Measurements from ENCODE around the gene RANBP1. TPM values are rescaled to one million over a fixed set of nuclear protein-coding genes. Genes with fewer than 3 reads are reported as not detected.
A peak's percentile ranks its signal among the peaks of the same experiment; 100 is the strongest.

RANBP1 gene
- total and polyA plus RNA-seq, 2 of the 8 experiments (the other 6 are each of a cell fraction or from before 2014, with no cell fraction given): 343 to 484 TPM

DNA sequence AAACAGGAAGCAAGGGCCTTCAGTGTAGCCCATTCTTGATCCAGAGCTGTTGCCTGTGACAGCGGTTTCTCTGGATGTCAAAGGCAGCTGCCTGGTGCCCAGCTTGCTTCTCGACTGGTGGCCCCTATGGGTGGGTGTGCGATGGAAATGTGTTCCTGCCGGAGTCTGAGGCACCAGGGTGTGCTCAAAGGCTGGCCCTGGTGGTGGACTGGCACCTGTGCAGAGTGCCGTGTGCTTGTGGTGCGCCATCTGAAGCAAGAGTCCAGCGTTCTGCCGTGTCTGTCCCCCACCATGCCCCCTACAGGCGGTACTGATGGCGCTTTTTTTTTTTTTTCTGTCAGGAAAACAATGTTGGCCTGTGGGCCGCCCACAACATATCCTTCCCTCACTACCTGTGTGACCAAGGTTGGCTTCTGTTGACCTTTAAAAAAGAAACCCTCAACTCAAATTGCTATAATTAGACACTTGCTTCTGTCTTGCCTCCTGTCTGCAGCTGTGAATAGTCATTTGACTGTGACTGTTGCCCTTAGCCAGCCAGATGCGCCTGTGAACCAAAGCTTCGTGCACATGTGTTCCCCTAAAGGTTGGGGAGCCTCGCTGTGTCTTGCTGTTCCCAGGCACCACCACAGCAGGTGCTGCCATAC, 4.7 kb upstream of the RANBP1 start (continued):
- TF ChIP-seq SP2 (IDR thresholded peaks at IDR 0.05; ENCODE audit: low read length) (no peak), CBX8 (IDR thresholded peaks at IDR 0.05; ENCODE audit: borderline replicate concordance, low read depth, low read length) (no peak), CTBP2 (IDR thresholded peaks at IDR 0.05; ENCODE audit: borderline replicate concordance, insufficient read depth, insufficient read length, low read length) (no peak), TEAD4 (IDR thresholded peaks at IDR 0.05; ENCODE audit: low read depth, low read length) (no peak), PHF8 (conservative IDR thresholded peaks at IDR 0.05; ENCODE audit: low read depth, low read length) (no peak), KDM4A (IDR thresholded peaks at IDR 0.05; ENCODE audit: low read depth, low read length, severe bottlenecking) (no peak), MAFK (IDR thresholded peaks at IDR 0.05; ENCODE audit: low read depth, low read length) (no peak), SIN3A (conservative IDR thresholded peaks at IDR 0.05 in 1 of 2, IDR thresholded peaks at IDR 0.05 in 1 of 2; ENCODE audit: low read depth in 1 of 2, low read length in 2 of 2) (peak in 1 of 2 experiments; percentile 59; a peak in 1 of 4 replicates), POLR2AphosphoS5 (IDR thresholded peaks at IDR 0.05; ENCODE audit: low read depth, low read length) (peak; percentile 78), EP300 (IDR thresholded peaks at IDR 0.05; ENCODE audit: borderline replicate concordance in 1 of 2, low read depth in 2 of 2, low read length in 2 of 2) (no peak), EZH2 (IDR thresholded peaks at IDR 0.05; ENCODE audit: low read depth, low read length, severe bottlenecking) (no peak), HDAC6 (IDR thresholded peaks at IDR 0.05; ENCODE audit: low read depth, low read length) (no peak), ASH2L (IDR thresholded peaks at IDR 0.05; ENCODE audit: low read length) (no peak), TAF1 (IDR thresholded peaks at IDR 0.05; ENCODE audit: low read depth, low read length) (0 out of 2 replicates have a peak, but pooled peaks have one; percentile 21), CREB1 (IDR thresholded peaks at IDR 0.05) (no peak)

Data from H1 (cell line).